H1 (cell line): Measurements from ENCODE around the gene FRMPD4. TPM values are rescaled to one million over a fixed set of nuclear protein-coding genes. Genes with fewer than 3 reads are reported as not detected.

ENCODE experiments used
- CTCF ChIA-PET: fragments of 300-600 bp; sonication (Branson Sonifier 250); formaldehyde crosslinking; loops from one replicate; lab custom pipeline; 2021; ENCODE audit not compliant: partially characterized antibody; lab: Charles Lee
- POLR2A ChIA-PET: fragments of 300-600 bp; sonication (Branson Sonifier 250); formaldehyde crosslinking; loops from one replicate; lab custom pipeline; 2021; ENCODE audit warnings: inconsistent platforms; ENCODE audit not compliant: partially characterized antibody; lab: Charles Lee
- DNase-seq, 2 experiments: peaks; one replicate each; pipeline versions ENCODE4 v3.0.0 to v3.0.0-alpha.2; 2010 to 2022; ENCODE audit warnings: low spot score in 2 of 2, low read depth in 1 of 2, mixed read lengths in 1 of 2
- FAIRE-seq: peaks from 2 replicates; lab custom pipeline; 2011; peaks lifted over from hg19 to GRCh38; lab: Jason Lieb, UNC
- H2AFZ ChIP-seq: 2 replicates; pipeline ENCODE4 v1.8.1; 2012; ENCODE audit warnings: low read length, inconsistent platforms
- H2AK5ac ChIP-seq: 2 replicates; pipeline ENCODE4 v1.6.1; 2013; ENCODE audit warnings: low read depth, low read length
- H2BK120ac ChIP-seq: replicated peaks from 2 replicates; pipeline ENCODE3; 2013; ENCODE audit warnings: low read depth, low read length, inconsistent platforms
- H2BK12ac ChIP-seq: 2 replicates; pipeline ENCODE4 v1.6.1; 2013; ENCODE audit warnings: low read depth, low read length
- H2BK15ac ChIP-seq: 2 replicates; pipeline ENCODE4 v1.6.1; 2013; ENCODE audit warnings: low read length
- H2BK20ac ChIP-seq: 2 replicates; pipeline ENCODE4 v1.6.1; 2013; ENCODE audit warnings: low read length
- H2BK5ac ChIP-seq: 2 replicates; pipeline ENCODE4 v1.6.1; 2013; ENCODE audit warnings: low read depth, low read length
- H3K14ac ChIP-seq: 2 replicates; pipeline ENCODE4 v1.6.1; 2013; ENCODE audit warnings: inconsistent platforms; ENCODE audit not compliant: insufficient read length
- H3K18ac ChIP-seq: 2 replicates; pipeline ENCODE4 v1.6.1; 2013; ENCODE audit warnings: low read length; ENCODE audit errors: extremely low read depth
- H3K23ac ChIP-seq: 2 replicates; pipeline ENCODE4 v1.6.1; 2013; ENCODE audit warnings: inconsistent platforms; ENCODE audit not compliant: insufficient read length
- H3K23me2 ChIP-seq: 2 replicates; pipeline ENCODE4 v1.6.1; 2013; ENCODE audit warnings: low read depth, low read length
- H3K27ac ChIP-seq: 2 replicates; pipeline ENCODE4 v1.6.1; 2011; ENCODE audit warnings: low read depth, low read length, inconsistent platforms
- H3K27me3 ChIP-seq, 4 experiments: replicated peaks in 1 of 4; 1 replicate in 1 of 4; 2 replicates in 3 of 4; pipeline versions ENCODE4 v1.6.1 to v1.8.1; 2011 to 2013; ENCODE audit warnings: low read length in 3 of 4, mild to moderate bottlenecking in 3 of 4, inconsistent platforms in 2 of 4, mixed read lengths in 2 of 4, moderate library complexity in 1 of 4; ENCODE audit not compliant: control insufficient read depth in 3 of 4, insufficient read depth in 3 of 4; ENCODE audit errors: extremely low read depth in 1 of 4
- H3K36me3 ChIP-seq, 4 experiments: 2 replicates each; pipeline versions ENCODE4 v1.6.1 to v1.8.1; 2011 to 2013; ENCODE audit warnings: mild to moderate bottlenecking in 4 of 4, low read length in 3 of 4, moderate library complexity in 2 of 4, control low read depth in 1 of 4, inconsistent platforms in 1 of 4; ENCODE audit not compliant: insufficient read depth in 4 of 4, control insufficient read depth in 2 of 4
- H3K4ac ChIP-seq: replicated peaks from 2 replicates; pipeline ENCODE3; 2013; ENCODE audit warnings: low read length, low read depth, mixed read lengths, inconsistent platforms; ENCODE audit not compliant: insufficient read length
- H3K4me1 ChIP-seq, 4 experiments: replicated peaks in 1 of 4; 1 replicate in 1 of 4; 2 replicates in 3 of 4; pipeline versions ENCODE4 v1.6.1 to v1.8.1; 2011 to 2013; ENCODE audit warnings: low read length in 3 of 4, inconsistent platforms in 2 of 4, mixed read lengths in 1 of 4; ENCODE audit not compliant: insufficient read depth in 4 of 4, control insufficient read depth in 3 of 4
- H3K4me2 ChIP-seq, 2 experiments: 2 replicates each; pipeline versions ENCODE4 v1.6.1 to v1.8.1; 2011 to 2013; ENCODE audit warnings: low read depth in 2 of 2, low read length in 2 of 2, control low read depth in 1 of 2, inconsistent platforms in 1 of 2, mild to moderate bottlenecking in 1 of 2; ENCODE audit not compliant: insufficient read depth in 1 of 2
- H3K4me3 ChIP-seq, 4 experiments: fragments of 200-600, 300-600 bp in 1 of 4; sonication (generic), shearing (Covaris generic), sonication (Bioruptor Twin) in 1 of 4; 2 replicates each; pipeline versions ENCODE4 v1.5.1 to v1.8.1; 2011 to 2016; ENCODE audit warnings: low read length in 4 of 4, low read depth in 3 of 4, control low read depth in 2 of 4, inconsistent platforms in 2 of 4, mild to moderate bottlenecking in 2 of 4, mixed read lengths in 1 of 4, moderate library complexity in 1 of 4; ENCODE audit not compliant: insufficient read depth in 2 of 4; ENCODE audit errors: extremely low read depth in 1 of 4
- H3K56ac ChIP-seq: replicated peaks from 2 replicates; pipeline ENCODE3; 2013; ENCODE audit warnings: low read depth, mild to moderate bottlenecking, mixed read lengths, low read length, inconsistent platforms; ENCODE audit not compliant: insufficient read length
- H3K79me1 ChIP-seq: 2 replicates; pipeline ENCODE4 v1.6.1; 2013; ENCODE audit warnings: low read depth, low read length, control low read depth
- H3K79me2 ChIP-seq, 2 experiments: 2 replicates each; pipeline versions ENCODE4 v1.6.1 to v1.8.1; 2012 to 2013; ENCODE audit warnings: low read length in 2 of 2, mild to moderate bottlenecking in 2 of 2, inconsistent platforms in 1 of 2; ENCODE audit not compliant: insufficient read depth in 2 of 2, control insufficient read depth in 1 of 2
- H3K9ac ChIP-seq, 4 experiments: replicated peaks in 1 of 4; 1 replicate in 1 of 4; 2 replicates in 3 of 4; pipeline versions ENCODE4 v1.6.1 to v1.8.1; 2011 to 2013; ENCODE audit warnings: low read depth in 3 of 4, low read length in 3 of 4, control low read depth in 2 of 4, mild to moderate bottlenecking in 2 of 4, moderate library complexity in 2 of 4, inconsistent platforms in 1 of 4; ENCODE audit errors: extremely low read depth in 1 of 4
- H3K9me3 ChIP-seq, 2 experiments: 2 replicates each; pipeline versions ENCODE4 v1.6.1 to v1.8.1; 2012 to 2013; ENCODE audit warnings: mild to moderate bottlenecking in 2 of 2, moderate library complexity in 2 of 2, control low read depth in 1 of 2, inconsistent platforms in 1 of 2, low read depth in 1 of 2, low read length in 1 of 2, mixed read lengths in 1 of 2; ENCODE audit not compliant: insufficient read depth in 2 of 2
- H4K20me1 ChIP-seq, 2 experiments: replicated peaks in 1 of 2; 2 replicates each; pipeline versions ENCODE3 to v1.8.1; 2011 to 2013; ENCODE audit warnings: inconsistent platforms in 2 of 2, low read length in 2 of 2, mild to moderate bottlenecking in 1 of 2; ENCODE audit not compliant: insufficient read depth in 2 of 2, control insufficient read depth in 1 of 2
- H4K5ac ChIP-seq: 2 replicates; pipeline ENCODE4 v1.6.1; 2013; ENCODE audit warnings: low read length, low read depth, mixed read lengths, inconsistent platforms; ENCODE audit not compliant: insufficient read length
- H4K8ac ChIP-seq: 2 replicates; pipeline ENCODE4 v1.8.0; 2013; ENCODE audit warnings: mild to moderate bottlenecking, moderate library complexity, low read length, inconsistent platforms; ENCODE audit not compliant: insufficient read depth; ENCODE audit errors: extremely low read depth
- H4K91ac ChIP-seq: replicated peaks from 2 replicates; pipeline ENCODE3; 2013; ENCODE audit warnings: low read length, mixed read lengths, inconsistent platforms; ENCODE audit not compliant: insufficient read length
- ATF2 ChIP-seq: IDR thresholded peaks from 2 replicates; pipeline ENCODE4 v1.6.1; 2012; ENCODE audit warnings: low read length, inconsistent platforms
- KDM4A ChIP-seq: IDR thresholded peaks from one replicate; pipeline ENCODE4 v1.7.1; 2012; ENCODE audit warnings: low read depth, mild to moderate bottlenecking, moderate library complexity, low read length, inconsistent platforms; ENCODE audit not compliant: severe bottlenecking
- RNF2 ChIP-seq: fragments of 200-900, 300-1000 bp; sonication (generic); IDR thresholded peaks from 2 replicates; pipeline ENCODE4 v1.7.1; 2016; ENCODE audit warnings: borderline replicate concordance, low read depth, mild to moderate bottlenecking, antibody characterized with exemption, low read length; ENCODE audit not compliant: poor library complexity, severe bottlenecking; ENCODE audit errors: missing control alignments
- USF2 ChIP-seq: IDR thresholded peaks from 2 replicates; pipeline ENCODE4 v1.6.1; 2011; ENCODE audit warnings: low read length, improper control_type of control experiment
- ZNF274 ChIP-seq: IDR thresholded peaks from 2 replicates; pipeline ENCODE4 v1.7.0; 2012; ENCODE audit warnings: low read length, borderline replicate concordance; ENCODE audit errors: extremely low read depth
- WGBS, 2 experiments: shearing (Covaris generic) in 1 of 2; methylation state at CpG; one replicate each; pipeline versions ENCODE4 v1.1.6 to v1.1.7; 2013 to 2015; ENCODE audit warnings: low lambda C conversion rate in 2 of 2, mixed read lengths in 2 of 2, inconsistent platforms in 1 of 2, low coverage in 1 of 2, missing lambda C conversion rate in 1 of 2; ENCODE audit not compliant: insufficient replicate concordance in 2 of 2, insufficient coverage in 1 of 2, insufficient read length in 1 of 2; ENCODE audit errors: extremely low coverage in 1 of 2, missing lambda C conversion rate in 1 of 2; 5-methylcytosine and 5-hydroxymethylcytosine counted together
- polyA plus RNA-seq, 7 experiments: library from polyadenylated mRNA; depleted of rRNA in 3 of 7; stranded (reverse) in 5 of 7; unstranded in 2 of 7; fragments of >200 nt in 5 of 7; fragments of 200-250 nt in 2 of 7; gene quantifications; 1 replicate in 5 of 7; 2 replicates in 1 of 7; 4 replicates in 1 of 7; pipeline versions ENCODE4 v1.2.1 to v1.2.3, GENCODE V29; 2011 to 2013; ENCODE audit warnings: missing spikeins in 2 of 7, mixed read lengths in 2 of 7
- total RNA-seq: library from RNA; stranded (reverse); fragmentation: NEBNext Ultra II Directional; extraction: Animal tissue kit (Norgen Biotek cat#: 25700); gene quantifications from 2 replicates; pipeline ENCODE4 v1.2.1, GENCODE V29; 2021

Gene FRMPD4
- total and polyA plus RNA-seq, 2 of the 8 experiments (the other 6 are each of a cell fraction or from before 2014, with no cell fraction given) = 0.02 to 0.37 TPM

GRCh38 chrX:12309040-12309743 is 170.9 kb downstream of the FRMPD4 start:
- Histone ChIP-seq H3K18ac (no peak overlapping the region), H3K9ac (no peak overlapping the region), H3K9me3 (no peaks in the 10 kb centered on the region), H2BK15ac (no peak overlapping the region), H4K20me1 (no peaks in the 10 kb centered on the region), H3K27ac (no peak overlapping the region), H3K4me1 (peaks cover 0 to 5% (median 0%) of the 10 kb centered on the region in 4 experiments; a peak in 1 of 7 replicates), H3K56ac (no peak overlapping the region), H3K14ac (no peak overlapping the region), H2BK20ac (no peak overlapping the region), H2AK5ac (no peak overlapping the region), H2BK12ac (no peak overlapping the region), H3K79me1 (no peaks in the 10 kb centered on the region), H4K5ac (no peak overlapping the region), H3K23ac (no peak overlapping the region), H3K23me2 (no peaks in the 10 kb centered on the region), H3K79me2 (no peaks in the 10 kb centered on the region), H3K4me2 (no peak overlapping the region), H3K4me3 (no peak overlapping the region), H3K27me3 (no peaks in the 10 kb centered on the region), H4K8ac (no peak overlapping the region), H3K36me3 (no peaks in the 10 kb centered on the region), H2BK5ac (no peak overlapping the region)
- DNase-seq = no peak
- ChIA-PET POLR2A (no interaction called here), CTCF (no interaction called here)
- WGBS, 2 experiments = 76% methylated on average over 5 of the region's 5 CpGs; no CpG with 5 or more reads in 1 of the 2 experiments
- TF ChIP-seq ZNF274 = no peak
- TF ChIP-seq KDM4A = no peak
- TF ChIP-seq USF2 = no peak
- no peak for TF ChIP-seq ATF2
- TF ChIP-seq RNF2 = no peak
- TF ChIP-seq, all 59 proteins: peak for 0
- Histone ChIP-seq H2BK120ac (peak overlapping the region; percentile 43), H2AFZ (no peak overlapping the region), H4K91ac (peak overlapping the region; percentile 81), H3K4ac (no peak overlapping the region)
- no peak for FAIRE-seq
